Spleen (tissue), 11 donors: ENCODE measurements around the gene DAB2IP. TPM values are rescaled to one million over a fixed set of nuclear protein-coding genes. Genes with fewer than 3 reads are reported as not detected.

Source experiments
- DNase-seq: peaks from one replicate; pipeline ENCODE4 v3.0.0-alpha.2; 2020
- H3K27ac ChIP-seq, 8 donors: fragments of 200-600 bp; sonication (generic) in 7 of 8; 1 replicate in 4 of 8; 2 replicates in 4 of 8; pipeline versions ENCODE4 v1.5.0 to v1.8.0; 2016 to 2021; ENCODE audit warnings: inconsistent platforms in 4 of 8, mild to moderate bottlenecking in 4 of 8, moderate library complexity in 1 of 8
- H3K27me3 ChIP-seq, 7 donors: fragments of 200-600 bp; sonication (generic) in 6 of 7; replicated peaks in 1 of 7; 1 replicate in 4 of 7; 2 replicates in 3 of 7; pipeline versions ENCODE4 v1.5.0 to v1.8.0; 2016 to 2021; ENCODE audit warnings: inconsistent platforms in 3 of 7, mild to moderate bottlenecking in 1 of 7
- H3K36me3 ChIP-seq, 6 donors: fragments of 200-600 bp; sonication (generic) in 5 of 6; 1 replicate in 4 of 6; 2 replicates in 2 of 6; pipeline versions ENCODE4 v1.5.0 to v1.8.0; 2016 to 2021; ENCODE audit warnings: inconsistent platforms in 2 of 6
- H3K4me1 ChIP-seq, 6 donors: fragments of 200-600 bp; sonication (generic) in 5 of 6; 1 replicate in 3 of 6; 2 replicates in 3 of 6; pipeline versions ENCODE4 v1.5.0 to v1.8.0; 2016 to 2021; ENCODE audit warnings: inconsistent platforms in 3 of 6
- H3K4me3 ChIP-seq, 8 donors: fragments of 200-600 bp; sonication (generic) in 7 of 8; 1 replicate in 4 of 8; 2 replicates in 4 of 8; pipeline versions ENCODE4 v1.5.0 to v1.8.0; 2016 to 2021; ENCODE audit warnings: inconsistent platforms in 4 of 8, mild to moderate bottlenecking in 4 of 8, moderate library complexity in 2 of 8
- H3K9me3 ChIP-seq, 8 donors: fragments of 200-600 bp; sonication (generic) in 7 of 8; 1 replicate in 4 of 8; 2 replicates in 4 of 8; pipeline versions ENCODE4 v1.5.0 to v1.8.0; 2016 to 2021; ENCODE audit warnings: inconsistent platforms in 4 of 8
- POLR2A ChIP-seq, 3 donors: fragments of 450-650 bp; IDR thresholded peaks; one replicate each; pipeline ENCODE4 v1.5.1; 2017; ENCODE audit warnings: antibody characterized with exemption in 3 of 3, mild to moderate bottlenecking in 1 of 3
- POLR2AphosphoS5 ChIP-seq, 3 donors: sonication (generic); formaldehyde crosslinking; IDR thresholded peaks; one replicate each; pipeline ENCODE4 v1.5.1; 2017; ENCODE audit warnings: antibody characterized with exemption in 3 of 3
- WGBS, 5 donors: extraction: QIAGEN DNeasy Blood & Tissue Kit in 3 of 5; methylation state at CpG; one replicate each; pipeline versions ENCODE4 v1.1.5 to v1.1.7; 2013 to 2018; 5-methylcytosine and 5-hydroxymethylcytosine counted together
- intact Hi-C: fragments of 100-400 bp; cut with DNase I; formaldehyde crosslinking; loops from one replicate; pipeline ENCODE4 v1.15.0; 2023; ENCODE audit warnings: low total_unique reads
- polyA plus RNA-seq, 3 donors: library from polyadenylated mRNA; stranded (reverse); fragments of 200-250 nt; gene quantifications; one replicate each; pipeline ENCODE4 v1.2.1, GENCODE V29; 2013
- total RNA-seq, 7 donors: library from RNA; depleted of rRNA in 3 of 7; stranded (reverse); fragments of >200 nt in 3 of 7; fragmentation: NEBNext Ultra II Directional in 4 of 7; extraction: Animal tissue kit (Norgen Biotek cat#: 25700) in 4 of 7; gene quantifications; one replicate each; pipeline versions ENCODE4 v1.1.0 to v1.2.1, GENCODE V29; 2016 to 2021
- TF ChIP-seq, protein P1 (sequence below), 11 experiments: fragments of 200-600 bp in 7 of 11; fragments of 450-650 bp in 4 of 11; sonication (generic) in 4 of 11; IDR thresholded peaks in 8 of 11; conservative IDR thresholded peaks in 3 of 11; 1 replicate in 7 of 11; 2 replicates in 4 of 11; pipeline versions ENCODE4 v1.4.0 to v1.8.0; 2016 to 2021; ENCODE audit warnings: antibody characterized with exemption in 11 of 11, inconsistent platforms in 4 of 11, mild to moderate bottlenecking in 1 of 11
- donor health status: healthy with polysubstance abuse.
- donor health status: DM: no; HTN: no; CAD: no; lungs with moderate emphysema.
- donor health status: DM: no; HTN: no; CAD: no.
- donor health status: Bipolar disorder and iron deficiency.
- donor health status: healthy.
- donor health status: DM: no; HTN: no; CAD: no.
- donor health status: DM: yes; HTN: yes; CAD: no.

DAB2IP gene
- total and polyA plus RNA-seq, 10 donors, result 5.0 to 83.0 (median 38.1) TPM

DNA sequence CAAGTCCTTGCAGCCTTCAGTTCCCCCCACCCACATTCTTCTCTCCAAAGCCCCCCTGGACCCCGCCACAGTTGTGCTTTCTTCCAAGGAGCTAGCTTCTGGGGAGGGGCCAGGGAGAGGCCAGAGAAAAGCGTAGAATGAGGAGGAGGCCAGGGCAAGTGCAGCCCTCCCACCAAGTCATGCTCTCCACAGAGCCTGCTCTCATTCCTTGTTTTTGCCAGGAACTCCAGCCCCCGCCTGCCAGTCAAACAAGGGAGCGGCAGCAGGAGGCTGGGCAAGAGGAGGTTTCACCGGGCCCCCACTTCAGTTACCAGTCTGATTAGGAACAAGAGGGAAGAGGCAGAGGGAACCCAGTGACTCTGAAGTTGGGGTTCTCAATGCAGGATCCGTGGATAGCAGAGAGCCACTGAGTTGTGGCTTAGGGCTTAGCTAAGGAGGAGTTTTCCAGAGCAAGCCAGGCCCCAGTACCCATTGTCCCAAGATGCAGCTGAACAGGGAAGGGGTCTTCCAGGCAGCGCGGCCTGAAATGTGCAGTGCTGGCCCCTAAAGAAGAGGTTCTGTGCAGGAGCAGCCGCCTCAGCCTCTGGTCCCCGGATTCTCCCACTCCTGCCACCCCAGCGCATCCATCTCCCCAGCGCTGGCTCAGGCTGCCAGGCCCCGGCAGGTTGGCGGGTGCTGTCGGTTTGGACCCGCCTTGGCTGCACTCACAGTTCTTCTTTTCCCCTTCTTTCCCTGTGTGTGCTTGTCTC, 120.6 kb downstream of the DAB2IP start:
- H3K27me3 ChIP-seq, result no peaks in the 10 kb centered on the region
- intact Hi-C loops, result no loop called here
- peaks cover 0 to 100% (median 28%) of the 10 kb centered on the region in 6 donors for H3K36me3 ChIP-seq
- DNase-seq, result peak; percentile 72
- WGBS, 5 donors, result 85 to 91% (median 90%) methylated on average over 15 to 16 of the region's 16 CpGs
- H3K27ac ChIP-seq, result peak overlapping the region in 6 of 8 donors; percentile 55 to 74 (median 68)
- peaks cover 5 to 58% (median 36%) of the 10 kb centered on the region in 6 donors for H3K4me1 ChIP-seq
- H3K9me3 ChIP-seq, result no peaks in the 10 kb centered on the region
- no peak overlapping the region for H3K4me3 ChIP-seq
- TF ChIP-seq POLR2AphosphoS5 (IDR thresholded peaks at IDR 0.05) (peak in 1 of 3 donors; percentile 30), POLR2A (IDR thresholded peaks at IDR 0.05) (no peak)
- TF ChIP-seq, protein P1, sequence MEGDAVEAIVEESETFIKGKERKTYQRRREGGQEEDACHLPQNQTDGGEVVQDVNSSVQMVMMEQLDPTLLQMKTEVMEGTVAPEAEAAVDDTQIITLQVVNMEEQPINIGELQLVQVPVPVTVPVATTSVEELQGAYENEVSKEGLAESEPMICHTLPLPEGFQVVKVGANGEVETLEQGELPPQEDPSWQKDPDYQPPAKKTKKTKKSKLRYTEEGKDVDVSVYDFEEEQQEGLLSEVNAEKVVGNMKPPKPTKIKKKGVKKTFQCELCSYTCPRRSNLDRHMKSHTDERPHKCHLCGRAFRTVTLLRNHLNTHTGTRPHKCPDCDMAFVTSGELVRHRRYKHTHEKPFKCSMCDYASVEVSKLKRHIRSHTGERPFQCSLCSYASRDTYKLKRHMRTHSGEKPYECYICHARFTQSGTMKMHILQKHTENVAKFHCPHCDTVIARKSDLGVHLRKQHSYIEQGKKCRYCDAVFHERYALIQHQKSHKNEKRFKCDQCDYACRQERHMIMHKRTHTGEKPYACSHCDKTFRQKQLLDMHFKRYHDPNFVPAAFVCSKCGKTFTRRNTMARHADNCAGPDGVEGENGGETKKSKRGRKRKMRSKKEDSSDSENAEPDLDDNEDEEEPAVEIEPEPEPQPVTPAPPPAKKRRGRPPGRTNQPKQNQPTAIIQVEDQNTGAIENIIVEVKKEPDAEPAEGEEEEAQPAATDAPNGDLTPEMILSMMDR (IDR thresholded peaks at IDR 0.05 in 8 of 11, conservative IDR thresholded peaks at IDR 0.05 in 3 of 11), result no peak

GRCh38 chr9:121772600-121773285, 121.3 kb downstream of the DAB2IP start:
- peak; percentile 67 to 84 (median 81) for TF ChIP-seq POLR2AphosphoS5 (IDR thresholded peaks at IDR 0.05)
- TF ChIP-seq POLR2A (IDR thresholded peaks at IDR 0.05), result no peak
- TF ChIP-seq, protein P1 (IDR thresholded peaks at IDR 0.05 in 8 of 11, conservative IDR thresholded peaks at IDR 0.05 in 3 of 11), result no peak
- peak; percentile 86 for DNase-seq
- Histone ChIP-seq H3K27me3 (no peaks in the 10 kb centered on the region), H3K36me3 (peaks cover 0 to 100% (median 28%) of the 10 kb centered on the region in 6 donors), H3K4me1 (peaks cover 5 to 56% (median 36%) of the 10 kb centered on the region in 6 donors), H3K27ac (peak overlapping the region in 6 of 8 donors; percentile 47 to 74 (median 62)), H3K4me3 (peak overlapping the region in 1 of 8 donors; percentile 1), H3K9me3 (no peaks in the 10 kb centered on the region)
- WGBS, 5 donors, result 80 to 87% (median 83%) methylated on average over 30 to 45 of the region's 45 CpGs
- intact Hi-C loops, result no loop called here

GRCh38 chr9:121773286-121773953, 122.0 kb downstream of the DAB2IP start:
- H3K9me3 ChIP-seq, result peaks cover 0 to 6% (median 0%) of the 10 kb centered on the region in 8 donors
- intact Hi-C loops, result no loop called here
- DNase-seq, result peak; percentile 78
- H3K27me3 ChIP-seq, result no peaks in the 10 kb centered on the region
- no peak for TF ChIP-seq POLR2A (IDR thresholded peaks at IDR 0.05)
- TF ChIP-seq POLR2AphosphoS5 (IDR thresholded peaks at IDR 0.05), result peak in 1 of 3 donors; percentile 25
- WGBS, 5 donors, result 71 to 86% (median 78%) methylated on average over 7 to 18 of the region's 18 CpGs
- peaks cover 5 to 53% (median 34%) of the 10 kb centered on the region in 6 donors for H3K4me1 ChIP-seq
- H3K27ac ChIP-seq, result peak overlapping the region in 6 of 8 donors; percentile 47 to 74 (median 62)
- peaks cover 0 to 100% (median 28%) of the 10 kb centered on the region in 6 donors for H3K36me3 ChIP-seq
- peak overlapping the region in 1 of 8 donors; percentile 1 for H3K4me3 ChIP-seq

- Histone ChIP-seq H3K4me1 (peaks cover 5 to 55% (median 38%) of the 10 kb centered on the region in 6 donors), H3K4me3 (no peak overlapping the region), H3K27me3 (no peaks in the 10 kb centered on the region), H3K27ac (peak overlapping the region in 6 of 8 donors; percentile 26 to 74 (median 62)), H3K9me3 (peaks cover 0 to 9% (median 0%) of the 10 kb centered on the region in 8 donors), H3K36me3 (peaks cover 0 to 95% (median 25%) of the 10 kb centered on the region in 6 donors)
- DNase-seq, result peak; percentile 72
- intact Hi-C loops, result no loop called here
- no peak for TF ChIP-seq POLR2A (IDR thresholded peaks at IDR 0.05)
- 82 to 91% (median 85%) methylated on average over 11 to 19 of the region's 19 CpGs for WGBS, 5 donors
These were observed 122.7 kb downstream of the DAB2IP start for GRCh38 chr9:121773954-121774714.
